Right atrium auricular region (tissue), 2 donors: Measurements from ENCODE around the gene MTA3. TPM values are rescaled to one million over a fixed set of nuclear protein-coding genes. Genes with fewer than 3 reads are reported as not detected.

Experiments
- DNase-seq: peaks from one replicate; pipeline ENCODE4 v3.0.0-alpha.2; 2019; ENCODE audit warnings: low spot score
- H3K27ac ChIP-seq, 2 donors: fragments of 200-600 bp; sonication (generic); 1 replicate in 1 of 2; 2 replicates in 1 of 2; pipeline ENCODE4 v1.5.1; 2016 to 2019
- H3K27me3 ChIP-seq, 2 donors: fragments of 200-600 bp; sonication (generic); one replicate each; pipeline versions ENCODE4 v1.5.1 to v1.6.0; 2017 to 2019
- H3K36me3 ChIP-seq: fragments of 200-600 bp; sonication (generic); one replicate; pipeline ENCODE4 v1.5.1; 2016
- H3K4me1 ChIP-seq, 2 donors: fragments of 200-600 bp; sonication (generic); one replicate each; pipeline versions ENCODE4 v1.5.1 to v1.6.0; 2017 to 2019
- H3K4me3 ChIP-seq, 2 donors: fragments of 200-600 bp; sonication (generic); 1 replicate in 1 of 2; 2 replicates in 1 of 2; pipeline ENCODE4 v1.5.1; 2017 to 2019; ENCODE audit warnings: mild to moderate bottlenecking in 1 of 2, moderate library complexity in 1 of 2
- H3K9me3 ChIP-seq, 2 donors: fragments of 200-600 bp; sonication (generic); one replicate each; pipeline ENCODE4 v1.5.1; 2019
- CTCF ChIP-seq, 2 donors: fragments of 200-600 bp; sonication (generic); IDR thresholded peaks; one replicate each; pipeline ENCODE4 v1.5.1; 2019; ENCODE audit warnings: antibody characterized with exemption in 2 of 2
- total RNA-seq, 2 donors: library from RNA; depleted of rRNA; stranded (reverse); fragments of >200 nt; gene quantifications; one replicate each; pipeline ENCODE4 v1.1.0, GENCODE V29; 2016

The MTA3 gene
- total RNA-seq, 2 donors from 2014 or later: 12.9 to 18.5 TPM

GRCh38 chr2:42693013-42693615 lies 124.7 kb downstream of the MTA3 start:
- Histone ChIP-seq H3K4me1 (no peaks in the 10 kb centered on the region), H3K27ac (no peak overlapping the region), H3K4me3 (no peak overlapping the region), H3K27me3 (no peaks in the 10 kb centered on the region), H3K9me3 (no peaks in the 10 kb centered on the region), H3K36me3 (no peaks in the 10 kb centered on the region)
- no peak for DNase-seq
- TF ChIP-seq CTCF (IDR thresholded peaks at IDR 0.05): no peak

- H3K27me3 ChIP-seq: no peaks in the 10 kb centered on the region
- no peaks in the 10 kb centered on the region for H3K36me3 ChIP-seq
- no peak for DNase-seq
- H3K4me1 ChIP-seq: no peaks in the 10 kb centered on the region
- H3K9me3 ChIP-seq: no peaks in the 10 kb centered on the region
- H3K4me3 ChIP-seq: no peak overlapping the region
- no peak overlapping the region for H3K27ac ChIP-seq
- TF ChIP-seq CTCF (IDR thresholded peaks at IDR 0.05): no peak
These were observed 125.5 kb downstream of the MTA3 start for GRCh38 chr2:42693688-42694479.

- Histone ChIP-seq H3K27me3 (no peaks in the 10 kb centered on the region), H3K27ac (no peak overlapping the region), H3K4me3 (no peak overlapping the region), H3K9me3 (no peaks in the 10 kb centered on the region), H3K36me3 (no peaks in the 10 kb centered on the region), H3K4me1 (no peaks in the 10 kb centered on the region)
- DNase-seq: no peak
- TF ChIP-seq CTCF (IDR thresholded peaks at IDR 0.05): no peak
These were observed 128.6 kb downstream of the MTA3 start for GRCh38 chr2:42696987-42697386.

- Histone ChIP-seq H3K27ac (no peak overlapping the region), H3K27me3 (no peaks in the 10 kb centered on the region), H3K36me3 (no peaks in the 10 kb centered on the region), H3K4me3 (no peak overlapping the region), H3K9me3 (no peaks in the 10 kb centered on the region), H3K4me1 (no peaks in the 10 kb centered on the region)
- DNase-seq: no peak
- TF ChIP-seq CTCF (IDR thresholded peaks at IDR 0.05): no peak
These were observed 130.5 kb downstream of the MTA3 start for GRCh38 chr2:42698940-42699339.

GRCh38 chr2:42706836-42707235 lies 138.4 kb downstream of the MTA3 start:
- no peak overlapping the region for H3K4me3 ChIP-seq
- H3K9me3 ChIP-seq: no peaks in the 10 kb centered on the region
- H3K36me3 ChIP-seq: peaks cover 10% of the 10 kb centered on the region
- no peaks in the 10 kb centered on the region for H3K27me3 ChIP-seq
- no peak overlapping the region for H3K27ac ChIP-seq
- no peak for TF ChIP-seq CTCF (IDR thresholded peaks at IDR 0.05)
- H3K4me1 ChIP-seq: no peaks in the 10 kb centered on the region
- DNase-seq: no peak
